Smooth muscle cell (in vitro differentiated cells): ENCODE measurements around the gene RPL18A. TPM values are rescaled to one million over a fixed set of nuclear protein-coding genes. Genes with fewer than 3 reads are reported as not detected.
A peak's percentile ranks its signal among the peaks of the same experiment; 100 is the strongest.

Experiments used
- DNase-seq: peaks from one replicate; lab custom pipeline; 2025; ENCODE audit not compliant: unreplicated experiment; lab: John Stamatoyannopoulos, UW
- H2AFZ ChIP-seq: fragments of 200-600 bp; sonication (generic); 2 replicates; pipeline ENCODE4 v1.6.0; 2016; ENCODE audit warnings: antibody characterized with exemption, low read depth, mild to moderate bottlenecking
- H3F3A ChIP-seq: fragments of 200-600 bp; sonication (generic); 2 replicates; pipeline ENCODE4 v1.6.0; 2017; ENCODE audit warnings: antibody characterized with exemption, low read depth
- H3K27ac ChIP-seq: fragments of 200-600 bp; sonication (generic); 2 replicates; pipeline ENCODE4 v1.5.1; 2016; ENCODE audit warnings: low read depth, mild to moderate bottlenecking
- H3K27me3 ChIP-seq: fragments of 200-600 bp; sonication (generic); 2 replicates; pipeline ENCODE4 v1.6.1; 2016; ENCODE audit warnings: low read depth, mild to moderate bottlenecking
- H3K36me3 ChIP-seq: fragments of 200-600 bp; sonication (generic); 2 replicates; pipeline ENCODE4 v1.5.1; 2016; ENCODE audit warnings: low read depth
- H3K4me1 ChIP-seq: fragments of 200-600 bp; sonication (generic); 2 replicates; pipeline ENCODE4 v1.5.1; 2016; ENCODE audit warnings: low read depth
- H3K4me2 ChIP-seq: fragments of 200-600 bp; sonication (generic); 2 replicates; pipeline ENCODE4 v1.6.0; 2016; ENCODE audit warnings: mild to moderate bottlenecking
- H3K4me3 ChIP-seq: fragments of 200-600 bp; sonication (generic); 2 replicates; pipeline ENCODE4 v1.5.1; 2016; ENCODE audit warnings: mild to moderate bottlenecking
- H3K79me2 ChIP-seq: fragments of 200-600 bp; sonication (generic); 2 replicates; pipeline ENCODE4 v1.6.0; 2016; ENCODE audit warnings: low read depth, mild to moderate bottlenecking
- H3K9ac ChIP-seq: fragments of 200-600 bp; sonication (generic); 2 replicates; pipeline ENCODE4 v1.6.0; 2016; ENCODE audit warnings: low read depth
- H3K9me3 ChIP-seq: fragments of 200-600 bp; sonication (generic); replicated peaks from 2 replicates; pipeline ENCODE4 v1.5.1; 2016; ENCODE audit warnings: low read depth
- H4K20me1 ChIP-seq: fragments of 200-600 bp; sonication (generic); 2 replicates; pipeline ENCODE4 v1.6.0; 2016; ENCODE audit warnings: low read depth
- CTCF ChIP-seq: fragments of 200-600 bp; sonication (generic); IDR thresholded peaks from 2 replicates; pipeline ENCODE4 v1.5.1; 2017; ENCODE audit warnings: borderline replicate concordance, mild to moderate bottlenecking, antibody characterized with exemption; ENCODE audit not compliant: insufficient read depth, poor library complexity, severe bottlenecking
- WGBS: methylation state at CpG from one replicate; pipeline ENCODE4 v1.1.7; 2016; ENCODE audit warnings: low lambda C conversion rate; 5-methylcytosine and 5-hydroxymethylcytosine counted together
- polyA plus RNA-seq: library from polyadenylated mRNA; unstranded; fragments of >200 nt; fragmentation: Nextera tagmentation; extraction: Ambion mirVana; gene quantifications from 2 replicates; pipeline ENCODE4 v1.2.1, GENCODE V29; 2016
- total RNA-seq: library from RNA; depleted of rRNA; stranded (reverse); fragments of >200 nt; gene quantifications from 2 replicates; pipeline ENCODE4 v1.2.3, GENCODE V29; 2014

The RPL18A gene
- total and polyA plus RNA-seq, 2 experiments from 2014 or later = 867 to 1,267 TPM

DNA sequence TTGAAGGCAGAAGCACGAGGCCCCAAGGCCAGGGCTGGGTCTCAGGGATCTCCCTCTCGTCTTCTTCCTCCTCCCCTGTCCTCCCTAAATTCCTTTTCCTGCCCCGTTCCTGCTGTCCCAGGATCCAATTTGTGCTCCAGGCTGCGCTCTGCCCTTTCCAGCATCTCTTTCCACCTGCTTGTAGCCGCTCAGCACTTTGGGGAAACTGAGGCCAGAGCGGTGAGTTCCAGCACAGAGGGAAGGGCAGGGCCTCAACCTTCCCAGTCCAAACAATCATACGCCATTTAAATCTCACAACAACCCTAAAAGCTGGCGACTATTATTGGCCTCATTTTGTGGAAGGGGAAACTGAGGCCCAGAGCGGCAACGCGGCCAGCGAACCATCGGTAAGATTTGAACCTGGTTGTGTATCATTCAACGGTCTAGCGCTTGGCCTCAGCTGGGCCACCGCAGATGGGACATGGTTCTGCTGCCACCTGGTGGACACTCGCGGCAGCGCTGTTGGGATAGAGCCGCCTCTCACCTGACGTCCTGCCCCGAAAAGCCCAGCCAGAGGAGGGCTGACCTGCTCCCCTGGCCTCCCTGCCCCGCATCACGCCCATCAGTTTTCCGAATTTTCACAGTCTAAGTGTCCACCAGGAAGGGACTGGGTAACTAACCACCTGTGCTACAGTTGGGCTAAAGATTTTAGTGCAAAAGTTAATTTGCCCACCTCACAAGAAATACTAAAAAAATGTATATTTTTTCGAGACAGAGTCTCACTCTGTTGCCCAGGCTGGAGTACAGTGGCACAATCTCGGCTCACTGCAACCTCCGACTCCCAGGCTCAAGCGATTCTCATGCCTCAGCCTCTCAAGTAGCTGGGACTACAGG, 4.2 kb upstream of the RPL18A start:
- Histone ChIP-seq H3K27ac (no peak overlapping the region), H3K4me2 (no peak overlapping the region), H3K9ac (no peak overlapping the region), H3K36me3 (no peaks in the 10 kb centered on the region), H4K20me1 (peaks cover 7% of the 10 kb centered on the region), H3K79me2 (peaks cover 8% of the 10 kb centered on the region), H2AFZ (no peak overlapping the region), H3K4me3 (no peak overlapping the region), H3K4me1 (peaks cover under 1% of the 10 kb centered on the region), H3K9me3 (no peaks in the 10 kb centered on the region), H3K27me3 (no peaks in the 10 kb centered on the region), H3F3A (no peaks in the 10 kb centered on the region)
- peak; percentile 67 for DNase-seq
- WGBS = 23% methylated on average over 29 of the region's 29 CpGs
- TF ChIP-seq CTCF = peak; percentile 93

DNA sequence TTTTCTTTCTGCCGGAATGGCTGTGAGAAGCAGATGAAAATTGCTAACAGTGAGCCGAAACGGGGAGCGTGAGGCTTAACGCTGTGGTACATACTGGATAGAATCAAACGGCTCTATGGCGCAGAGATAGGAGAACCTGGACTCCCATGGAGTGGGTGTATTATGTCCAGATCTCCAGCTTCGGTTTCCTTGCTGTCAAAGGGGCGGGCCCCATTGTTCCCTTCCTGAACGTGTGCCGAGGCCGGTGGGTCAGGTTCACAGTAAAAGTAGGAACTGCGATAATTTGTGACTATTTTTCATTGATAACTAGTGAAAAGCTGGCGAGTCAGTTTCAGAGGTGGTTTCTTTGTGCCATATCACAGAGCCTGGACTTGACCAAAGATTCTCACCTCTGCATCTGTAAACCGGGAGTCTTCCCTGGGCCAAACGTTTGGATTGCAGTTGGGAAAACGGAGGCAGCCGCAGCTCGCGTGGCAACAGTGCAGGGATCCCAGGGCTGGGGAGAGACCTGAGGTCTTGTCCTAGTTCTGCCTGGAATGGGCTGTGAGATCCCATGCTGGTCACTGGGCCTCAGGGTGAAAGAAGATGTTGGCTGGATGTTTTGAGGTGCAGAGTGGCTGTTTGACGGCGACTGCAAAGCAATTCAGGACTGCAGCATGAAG, 752 bp downstream of the RPL18A start:
- no peaks in the 10 kb centered on the region for H3K36me3 ChIP-seq
- no peak overlapping the region for H2AFZ ChIP-seq
- H3K4me3 ChIP-seq = peak overlapping the region; percentile 99
- peaks cover 11% of the 10 kb centered on the region for H3K4me1 ChIP-seq
- H3K9ac ChIP-seq = peak overlapping the region; percentile 92
- 2% methylated on average over 22 of the region's 22 CpGs for WGBS
- no peaks in the 10 kb centered on the region for H3K27me3 ChIP-seq
- H3K9me3 ChIP-seq = no peaks in the 10 kb centered on the region
- peak overlapping the region; percentile 32 for H3K27ac ChIP-seq
- no peak for TF ChIP-seq CTCF
- H3K4me2 ChIP-seq = peak overlapping the region; percentile 99
- H4K20me1 ChIP-seq = peaks cover 54% of the 10 kb centered on the region
- no peak for DNase-seq
- H3K79me2 ChIP-seq = peaks cover 29% of the 10 kb centered on the region
- peaks cover 22% of the 10 kb centered on the region for H3F3A ChIP-seq

DNA sequence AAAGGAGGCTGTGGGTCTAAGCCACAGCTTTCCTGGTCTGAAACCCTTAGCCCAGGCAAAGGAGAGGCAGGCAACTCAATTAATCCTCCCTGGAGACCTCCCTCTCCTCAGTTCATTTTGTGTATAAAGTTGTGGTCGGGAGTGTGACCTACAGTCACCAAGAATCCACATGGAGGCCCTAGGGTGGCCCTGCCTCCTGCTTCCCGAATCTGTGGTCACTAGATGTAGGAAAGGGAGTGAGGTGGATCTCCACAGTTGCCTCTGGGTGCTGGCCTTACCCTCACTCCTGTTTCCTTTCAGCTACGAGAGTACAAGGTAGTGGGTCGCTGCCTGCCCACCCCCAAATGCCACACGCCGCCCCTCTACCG, 1.3 kb downstream of the RPL18A start:
- H3K36me3 ChIP-seq = no peaks in the 10 kb centered on the region
- peak overlapping the region; percentile 99 for H3K4me2 ChIP-seq
- peaks cover 11% of the 10 kb centered on the region for H3K4me1 ChIP-seq
- DNase-seq = no peak
- 54% methylated on average over 7 of the region's 7 CpGs for WGBS
- peaks cover 56% of the 10 kb centered on the region for H4K20me1 ChIP-seq
- no peak overlapping the region for H2AFZ ChIP-seq
- no peaks in the 10 kb centered on the region for H3K27me3 ChIP-seq
- H3K27ac ChIP-seq = peak overlapping the region; percentile 32
- H3K79me2 ChIP-seq = peaks cover 29% of the 10 kb centered on the region
- no peak for TF ChIP-seq CTCF
- no peaks in the 10 kb centered on the region for H3K9me3 ChIP-seq
- H3F3A ChIP-seq = peaks cover 24% of the 10 kb centered on the region
- H3K4me3 ChIP-seq = peak overlapping the region; percentile 99
- H3K9ac ChIP-seq = peak overlapping the region; percentile 92
